ENCODE results near the gene C2orf74. TPM values are rescaled to one million over a fixed set of nuclear protein-coding genes. Genes with fewer than 3 reads are reported as not detected.
"Not testable (repeated sequence)": the region's sequence is repeated elsewhere in the genome, so short reads cannot be mapped to it uniquely, and the experiment has no call there.

Gene C2orf74
- 7.2 TPM for total RNA-seq
- 22.6 TPM for polyA plus RNA-seq

GRCh38 chr2:61161888-61162287 lies at the start of gene C2orf74:
TSS of gene C2orf74 (plus strand) at chr2:61162188. CDS start at chr2:61162515, 327 bp downstream.
- Histone ChIP-seq H3K4me3 (ENCODE audit: low read depth, low read length) (no peak within 1 kb of the TSS), H3K4me1 (ENCODE audit: insufficient read depth) (no peaks in the 10 kb centered on the region), H3K27ac (ENCODE audit: low read depth) (no peak within 1 kb of the TSS), H3K36me3 (ENCODE audit: insufficient read depth) (no peaks in the 10 kb centered on the region)
- WGBS = 90% methylated on average over 5 of the region's 5 CpGs
- DNase-seq (ENCODE audit: extremely low spot score) = no peak

DNA sequence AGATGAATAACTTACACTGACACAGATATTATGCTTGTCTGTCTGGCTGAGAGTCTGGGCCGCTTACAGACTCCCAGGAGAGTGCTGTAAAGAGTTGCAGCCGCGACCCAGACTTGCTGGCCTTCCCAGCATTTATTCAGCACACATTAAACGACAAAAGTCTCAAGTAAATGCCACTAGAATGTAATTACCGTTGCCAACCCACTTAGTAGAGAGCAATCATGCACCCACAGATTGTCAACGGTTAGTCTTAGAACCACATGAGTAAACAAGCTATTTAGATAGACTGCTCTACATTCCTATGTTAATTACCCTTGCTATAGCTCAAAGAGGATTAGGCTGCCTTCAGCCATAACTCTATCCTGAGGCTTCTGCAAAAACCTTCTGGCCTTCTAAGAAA lies 47.8 kb upstream of the C2orf74 start:
- Histone ChIP-seq H3K27ac (ENCODE audit: low read depth) (no peak overlapping the region), H3K4me3 (ENCODE audit: low read depth, low read length) (no peak overlapping the region), H3K4me1 (ENCODE audit: insufficient read depth) (no peaks in the 10 kb centered on the region), H3K36me3 (ENCODE audit: insufficient read depth) (peaks cover 2% of the 10 kb centered on the region)
- 58% methylated on average over 6 of the region's 6 CpGs for WGBS
- DNase-seq (ENCODE audit: extremely low spot score) = no peak

GRCh38 chr2:61116302-61116701 lies 45.7 kb upstream of the C2orf74 start:
- H3K36me3 ChIP-seq (ENCODE audit: insufficient read depth) = peaks cover 2% of the 10 kb centered on the region
- DNase-seq (ENCODE audit: extremely low spot score) = no peak
- 95% methylated on average over 2 of the region's 2 CpGs for WGBS
- H3K4me3 ChIP-seq (ENCODE audit: low read depth, low read length) = no peak overlapping the region
- H3K27ac ChIP-seq (ENCODE audit: low read depth) = no peak overlapping the region
- H3K4me1 ChIP-seq (ENCODE audit: insufficient read depth) = no peaks in the 10 kb centered on the region

- Histone ChIP-seq H3K27ac (ENCODE audit: low read depth) (no peak overlapping the region), H3K4me3 (ENCODE audit: low read depth, low read length) (no peak overlapping the region), H3K4me1 (ENCODE audit: insufficient read depth) (no peaks in the 10 kb centered on the region), H3K36me3 (ENCODE audit: insufficient read depth) (peaks cover under 1% of the 10 kb centered on the region)
- no peak for DNase-seq (ENCODE audit: extremely low spot score)
- 96% methylated on average over 1 of the region's 1 CpG for WGBS
Observed at GRCh38 chr2:61117534-61117933, 44.5 kb upstream of the C2orf74 start.

- WGBS = 86% methylated on average over 3 of the region's 3 CpGs
- H3K36me3 ChIP-seq (ENCODE audit: insufficient read depth) = peaks cover 3% of the 10 kb centered on the region
- H3K4me3 ChIP-seq (ENCODE audit: low read depth, low read length) = no peak overlapping the region
- DNase-seq (ENCODE audit: extremely low spot score) = no peak
- H3K27ac ChIP-seq (ENCODE audit: low read depth) = no peak overlapping the region
- no peaks in the 10 kb centered on the region for H3K4me1 ChIP-seq (ENCODE audit: insufficient read depth)
Observed at GRCh38 chr2:61125123-61125710, 36.8 kb upstream of the C2orf74 start.

DNA sequence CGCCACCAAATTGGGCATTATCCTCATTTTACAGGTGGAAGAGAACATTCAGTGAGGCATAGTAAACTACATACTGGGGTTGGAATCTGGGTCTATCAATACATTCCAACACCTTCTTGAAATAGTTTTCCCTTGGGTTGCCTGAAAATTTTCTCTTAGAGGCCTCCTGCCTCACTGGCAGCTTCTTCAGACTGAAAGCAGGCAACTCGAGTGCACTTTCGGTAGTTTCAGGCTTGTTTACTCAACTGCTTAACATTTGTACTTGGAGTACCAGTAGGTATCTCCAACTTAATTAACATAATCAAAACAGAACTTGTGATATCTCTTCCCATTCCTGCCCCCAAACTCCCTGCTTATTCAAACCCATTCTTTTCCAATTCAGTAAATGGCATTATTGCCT lies 36.2 kb upstream of the C2orf74 start:
- H3K4me1 ChIP-seq (ENCODE audit: insufficient read depth) = no peaks in the 10 kb centered on the region
- no peak overlapping the region for H3K27ac ChIP-seq (ENCODE audit: low read depth)
- 83% methylated on average over 3 of the region's 3 CpGs for WGBS
- no peak overlapping the region for H3K4me3 ChIP-seq (ENCODE audit: low read depth, low read length)
- DNase-seq (ENCODE audit: extremely low spot score) = no peak
- peaks cover 3% of the 10 kb centered on the region for H3K36me3 ChIP-seq (ENCODE audit: insufficient read depth)

DNA sequence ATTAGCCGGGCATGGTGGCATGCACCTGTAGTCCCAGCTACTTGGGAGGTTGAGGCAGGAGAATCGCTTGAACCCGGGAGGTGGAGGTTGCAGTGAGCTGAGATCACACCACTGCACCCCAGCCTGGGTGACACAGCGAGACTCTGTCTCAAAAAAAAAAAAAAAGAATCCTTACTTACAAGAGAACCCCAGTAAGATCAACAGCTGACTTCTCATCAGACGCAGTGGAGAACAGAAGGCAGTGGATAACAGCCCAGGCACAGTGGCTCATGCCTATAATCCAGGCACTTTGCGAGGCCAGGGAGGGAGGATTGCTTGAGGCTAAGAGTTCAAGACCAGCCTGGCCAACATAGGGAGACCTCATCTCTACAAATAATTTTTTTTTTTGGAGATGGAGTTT lies 33.9 kb upstream of the C2orf74 start:
- H3K4me3 ChIP-seq (ENCODE audit: low read depth, low read length); H3K4me1 ChIP-seq (ENCODE audit: insufficient read depth); H3K27ac ChIP-seq (ENCODE audit: low read depth); H3K36me3 ChIP-seq (ENCODE audit: insufficient read depth); DNase-seq (ENCODE audit: extremely low spot score): not testable (repeated sequence)
- over 99% methylated on average over 6 of the region's 6 CpGs for WGBS

GRCh38 chr2:61134141-61134540 lies 27.8 kb upstream of the C2orf74 start:
- 76% methylated on average over 4 of the region's 4 CpGs for WGBS
- Histone ChIP-seq H3K27ac (ENCODE audit: low read depth) (no peak overlapping the region), H3K4me1 (ENCODE audit: insufficient read depth) (no peaks in the 10 kb centered on the region), H3K36me3 (ENCODE audit: insufficient read depth) (no peaks in the 10 kb centered on the region), H3K4me3 (ENCODE audit: low read depth, low read length) (no peak overlapping the region)
- no peak for DNase-seq (ENCODE audit: extremely low spot score)

DNA sequence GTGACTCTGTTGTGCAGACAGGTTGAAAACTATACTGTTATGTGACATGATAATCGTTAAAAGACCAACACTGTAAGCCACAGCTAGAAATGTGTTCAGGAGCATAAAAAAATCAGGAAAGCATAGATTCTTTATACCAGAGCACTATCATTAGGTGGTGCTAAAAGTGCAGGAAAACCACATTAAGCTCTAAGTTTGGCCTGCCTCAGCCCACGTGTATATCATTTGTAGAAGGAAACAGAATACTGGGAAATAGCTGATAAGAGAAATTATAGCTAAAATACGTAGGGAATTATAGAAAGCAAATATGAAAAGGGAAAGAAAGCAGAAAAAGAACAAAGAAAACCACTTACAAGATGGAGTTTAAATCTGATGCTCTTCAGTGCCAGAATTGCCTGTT lies 26.5 kb upstream of the C2orf74 start:
- 15% methylated on average over 3 of the region's 3 CpGs for WGBS
- Histone ChIP-seq H3K4me3 (ENCODE audit: low read depth, low read length) (no peak overlapping the region), H3K27ac (ENCODE audit: low read depth) (no peak overlapping the region), H3K4me1 (ENCODE audit: insufficient read depth) (no peaks in the 10 kb centered on the region), H3K36me3 (ENCODE audit: insufficient read depth) (no peaks in the 10 kb centered on the region)
- peak; percentile 11 for DNase-seq (ENCODE audit: extremely low spot score)

- Histone ChIP-seq H3K4me1 (ENCODE audit: insufficient read depth) (no peaks in the 10 kb centered on the region), H3K36me3 (ENCODE audit: insufficient read depth) (no peaks in the 10 kb centered on the region), H3K27ac (ENCODE audit: low read depth) (no peak overlapping the region), H3K4me3 (ENCODE audit: low read depth, low read length) (no peak overlapping the region)
- 83% methylated on average over 4 of the region's 4 CpGs for WGBS
- DNase-seq (ENCODE audit: extremely low spot score) = no peak
Observed at GRCh38 chr2:61138859-61139258, 23.1 kb upstream of the C2orf74 start.

DNA sequence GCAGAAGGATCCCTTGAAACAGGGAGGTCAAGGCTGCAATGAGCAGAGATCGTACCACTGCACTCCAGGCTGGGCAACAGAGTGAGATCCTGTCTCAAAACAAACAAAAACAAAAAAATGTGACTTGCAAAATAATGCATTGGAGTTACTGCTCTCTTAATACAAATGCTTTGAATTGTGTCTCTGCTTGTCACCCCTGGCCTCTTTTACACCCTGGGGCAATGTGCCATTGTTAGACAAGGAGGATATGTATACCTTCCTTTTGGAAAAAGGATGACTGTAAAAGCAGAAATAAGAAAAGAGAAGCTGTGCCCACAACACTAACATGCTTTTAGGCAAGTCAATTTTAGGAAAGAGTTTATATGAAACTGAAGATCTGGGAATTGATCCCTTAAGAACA lies 20.8 kb upstream of the C2orf74 start:
- Histone ChIP-seq H3K4me1 (ENCODE audit: insufficient read depth) (no peaks in the 10 kb centered on the region), H3K27ac (ENCODE audit: low read depth) (no peak overlapping the region), H3K4me3 (ENCODE audit: low read depth, low read length) (no peak overlapping the region), H3K36me3 (ENCODE audit: insufficient read depth) (no peaks in the 10 kb centered on the region)
- no peak for DNase-seq (ENCODE audit: extremely low spot score)
- WGBS = 93% methylated on average over 1 of the region's 1 CpG

- H3K36me3 ChIP-seq (ENCODE audit: insufficient read depth) = no peaks in the 10 kb centered on the region
- peak overlapping the region; percentile 24 for H3K27ac ChIP-seq (ENCODE audit: low read depth)
- DNase-seq (ENCODE audit: extremely low spot score) = peak; percentile 97
- peak overlapping the region; percentile 37 for H3K4me3 ChIP-seq (ENCODE audit: low read depth, low read length)
- H3K4me1 ChIP-seq (ENCODE audit: insufficient read depth) = no peaks in the 10 kb centered on the region
- 4% methylated on average over 31 of the region's 31 CpGs for WGBS
Observed at GRCh38 chr2:61144697-61145268, 17.2 kb upstream of the C2orf74 start.

- Histone ChIP-seq H3K27ac (ENCODE audit: low read depth) (no peak overlapping the region), H3K4me3 (ENCODE audit: low read depth, low read length) (no peak overlapping the region), H3K4me1 (ENCODE audit: insufficient read depth) (no peaks in the 10 kb centered on the region), H3K36me3 (ENCODE audit: insufficient read depth) (no peaks in the 10 kb centered on the region)
- over 99% methylated on average over 2 of the region's 2 CpGs for WGBS
- DNase-seq (ENCODE audit: extremely low spot score) = no peak
Observed at GRCh38 chr2:61145990-61146389, 16.0 kb upstream of the C2orf74 start.

DNA sequence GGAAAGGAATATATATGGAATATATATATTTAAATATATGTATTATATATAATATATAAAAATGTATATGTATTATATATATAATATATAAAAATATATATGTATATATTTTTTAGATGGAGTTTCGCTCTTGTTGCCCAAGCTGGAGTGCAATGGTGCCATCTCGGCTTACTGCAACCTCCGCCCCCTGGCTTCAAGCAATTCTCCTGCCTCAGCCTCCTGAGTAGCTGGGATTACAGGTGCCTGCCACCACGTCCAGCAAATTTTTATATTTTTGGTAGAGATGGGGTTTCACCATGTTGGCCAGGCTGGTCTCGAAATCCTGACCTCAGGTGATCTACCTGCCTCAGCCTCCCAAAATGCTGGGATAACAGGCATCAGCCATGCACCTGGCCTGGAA lies 13.9 kb upstream of the C2orf74 start:
- not testable (repeated sequence) for H3K36me3 ChIP-seq (ENCODE audit: insufficient read depth); H3K27ac ChIP-seq (ENCODE audit: low read depth); H3K4me3 ChIP-seq (ENCODE audit: low read depth, low read length); DNase-seq (ENCODE audit: extremely low spot score); H3K4me1 ChIP-seq (ENCODE audit: insufficient read depth)
- 98% methylated on average over 5 of the region's 5 CpGs for WGBS

All from urinary bladder (tissue), 4 donors.